GM19467 (cell line): Measurements from ENCODE around the gene TCEA3.

Source experiments
- ATAC-seq: cut with Tn5 transposase; IDR thresholded peaks from one replicate; pipeline ENCODE4 v1.9.1; 2021; ENCODE audit warnings: mild to moderate bottlenecking, moderate library complexity; ENCODE audit not compliant: unreplicated experiment

Gene TCEA3

DNA sequence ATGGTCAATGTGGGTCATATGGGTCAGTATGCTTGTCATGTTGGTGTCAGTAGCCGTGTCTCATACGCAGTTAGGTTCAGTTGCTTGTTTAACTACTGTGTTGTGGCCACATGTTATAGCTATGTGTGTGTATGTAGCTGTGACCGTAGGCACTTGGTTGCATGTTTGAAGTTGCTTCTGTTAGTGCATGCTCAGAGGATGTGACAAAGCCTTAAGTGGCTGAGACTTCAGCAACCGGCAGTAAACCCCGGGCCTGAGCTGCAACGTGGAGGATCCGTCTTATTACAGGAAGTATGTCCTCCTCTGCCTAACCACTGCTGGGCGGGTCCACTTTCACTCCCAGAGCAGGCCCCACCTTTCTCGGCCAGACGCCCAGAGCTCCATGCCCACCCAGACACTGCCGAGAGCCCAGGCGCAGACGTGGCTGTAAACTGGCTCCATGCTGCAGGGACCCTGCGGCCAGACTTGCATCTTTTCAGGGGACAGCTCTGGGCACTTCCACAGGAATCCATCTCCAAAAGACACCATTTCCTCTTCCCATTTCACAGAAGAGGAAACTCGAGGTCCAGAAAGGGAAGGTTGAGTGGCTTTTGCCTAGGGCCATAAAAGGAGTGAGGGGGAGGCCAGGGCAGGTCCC, 2.2 kb downstream of the TCEA3 start:
- no peak for ATAC-seq

DNA sequence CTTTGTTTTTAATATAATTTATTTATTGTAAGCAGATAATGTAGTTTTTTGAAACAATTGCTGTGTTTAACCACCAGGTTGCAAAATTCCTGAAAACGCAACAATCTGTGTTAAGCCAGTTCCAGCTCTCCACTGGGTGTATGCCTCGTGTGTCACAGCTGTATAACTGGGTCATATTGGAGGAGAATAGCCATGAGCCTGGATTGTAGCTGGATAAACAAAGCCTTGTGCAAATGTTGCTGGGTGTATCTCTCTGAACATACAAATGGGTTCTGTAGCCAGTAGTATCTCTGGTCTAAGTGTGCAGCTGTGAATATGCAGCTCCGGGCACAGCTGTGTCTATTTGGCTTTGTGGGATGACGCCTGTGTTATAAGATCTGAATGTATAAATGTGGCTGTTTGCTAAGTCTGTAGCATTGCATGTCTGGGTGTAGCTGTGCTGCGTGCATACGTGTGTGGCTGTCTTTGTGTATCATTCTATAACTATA, 2.8 kb downstream of the TCEA3 start:
- no peak for ATAC-seq

DNA sequence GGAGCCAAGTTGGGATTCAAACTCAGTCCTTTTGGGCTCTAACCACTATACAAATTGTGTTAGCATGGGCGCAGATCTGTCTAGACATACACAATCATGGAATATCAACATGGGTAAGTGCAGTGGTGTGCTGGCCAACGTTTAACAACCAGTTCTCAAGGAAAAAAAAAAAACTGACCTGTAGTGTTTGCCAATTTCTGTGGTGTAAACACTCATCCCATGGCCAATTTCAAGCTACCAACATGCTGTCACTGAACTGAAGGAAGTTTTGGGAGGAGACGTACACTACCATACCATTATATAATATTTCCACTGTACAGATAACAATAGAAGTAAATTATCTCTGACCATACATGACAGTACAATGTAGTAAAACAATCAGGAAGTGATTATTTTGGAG, 3.2 kb downstream of the TCEA3 start:
- no peak for ATAC-seq

DNA sequence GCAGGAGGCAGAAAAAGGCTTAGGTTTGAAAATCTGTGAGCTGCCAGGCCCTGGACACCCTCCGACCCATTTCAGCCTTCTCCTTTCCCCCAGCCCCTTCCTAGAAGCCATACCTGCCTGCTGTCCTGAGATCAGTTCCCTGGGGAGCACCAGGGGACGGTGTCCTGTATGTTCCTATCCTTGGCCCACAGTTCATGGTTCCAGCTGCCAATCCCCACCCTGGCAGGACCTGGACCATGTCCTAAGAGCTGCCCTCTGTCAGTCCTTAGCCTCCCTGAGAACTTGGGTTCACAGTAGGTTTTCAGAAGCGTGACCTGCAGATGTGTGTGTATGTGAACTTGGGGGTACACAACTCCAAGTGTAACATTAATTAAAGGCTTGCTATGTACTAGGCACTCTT, 3.8 kb downstream of the TCEA3 start:
- no peak for ATAC-seq

DNA sequence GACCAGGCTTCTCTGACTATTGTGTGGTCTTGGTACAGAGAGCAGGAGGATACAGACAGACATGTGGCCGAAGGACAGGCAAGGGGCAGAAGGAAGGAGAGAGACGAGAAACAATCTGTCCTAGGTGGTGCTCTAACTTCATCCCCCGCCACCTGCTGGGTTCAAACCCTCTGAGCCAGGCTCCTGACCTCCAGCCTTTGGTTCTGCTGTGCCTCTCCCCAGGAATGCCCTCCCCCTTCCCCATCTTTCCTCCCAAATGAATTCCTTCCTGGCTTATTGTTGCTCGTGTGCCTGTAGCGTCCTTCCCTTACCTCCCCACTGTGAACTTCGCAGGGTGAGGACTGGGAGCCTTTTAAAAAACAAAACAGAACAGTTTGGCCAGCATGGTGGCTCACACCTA, 5.4 kb downstream of the TCEA3 start:
- no peak for ATAC-seq

DNA sequence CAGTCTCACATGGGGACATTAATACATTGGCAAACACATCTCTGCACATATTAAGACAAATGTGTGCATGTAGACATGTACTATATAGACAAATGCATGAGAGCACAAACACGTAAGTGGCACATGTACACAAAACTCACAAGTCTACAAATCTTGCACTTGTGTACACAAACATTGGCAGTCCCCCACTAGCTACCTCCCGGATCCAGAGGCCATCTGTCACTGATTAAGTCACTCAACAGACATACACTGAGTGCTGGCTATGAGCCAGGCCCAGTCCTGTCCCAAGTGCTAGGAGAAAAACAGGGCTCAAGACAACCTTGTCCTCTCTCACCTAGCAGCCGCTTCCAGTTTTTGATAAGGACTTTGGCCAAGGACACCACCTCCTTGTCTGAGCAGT, 7.0 kb downstream of the TCEA3 start:
- ATAC-seq, result no peak

DNA sequence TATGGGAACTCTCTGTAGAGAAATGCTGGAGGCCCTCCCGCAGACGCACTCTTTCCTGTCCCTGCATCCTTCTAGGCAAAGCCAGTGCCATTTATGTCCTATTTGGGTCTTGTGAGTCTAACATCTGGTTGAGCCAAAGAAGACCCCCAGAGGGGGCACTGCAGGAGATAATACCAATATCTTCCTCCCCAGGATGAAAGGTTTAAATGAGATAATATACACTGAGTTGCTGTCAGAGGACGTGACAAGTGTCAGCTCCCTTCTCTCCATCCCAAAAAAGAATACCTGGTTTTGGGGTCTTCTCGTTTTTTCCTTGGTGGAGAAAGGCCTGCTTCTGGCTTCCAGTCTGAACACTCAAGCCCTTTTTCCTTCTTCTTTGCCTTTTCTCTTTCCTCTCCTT, 7.6 kb downstream of the TCEA3 start:
- no peak for ATAC-seq

DNA sequence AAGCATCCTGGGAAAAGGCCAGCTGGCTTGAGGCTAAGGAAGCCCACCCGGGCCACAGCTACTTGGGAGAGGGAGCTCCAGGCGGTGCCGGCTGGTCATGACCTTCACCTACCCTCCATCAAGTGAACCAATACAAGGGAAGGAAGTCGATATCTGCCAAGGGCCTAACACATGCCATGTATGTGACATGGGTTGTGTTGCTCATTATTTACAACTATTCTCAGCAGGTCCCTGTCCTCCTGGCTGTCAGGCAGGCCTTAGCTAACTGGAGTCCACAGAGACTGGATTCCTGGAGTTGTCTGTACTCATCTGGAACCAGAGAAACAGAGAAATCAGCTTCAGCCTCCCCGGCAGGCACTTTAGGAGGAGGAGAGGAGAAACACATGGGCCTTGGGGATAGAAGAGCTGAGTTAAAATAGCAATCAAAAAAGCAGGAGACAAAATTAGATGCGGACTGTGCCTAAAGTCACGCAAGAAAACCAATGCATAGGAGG, 15.7 kb downstream of the TCEA3 start:
- no peak for ATAC-seq

DNA sequence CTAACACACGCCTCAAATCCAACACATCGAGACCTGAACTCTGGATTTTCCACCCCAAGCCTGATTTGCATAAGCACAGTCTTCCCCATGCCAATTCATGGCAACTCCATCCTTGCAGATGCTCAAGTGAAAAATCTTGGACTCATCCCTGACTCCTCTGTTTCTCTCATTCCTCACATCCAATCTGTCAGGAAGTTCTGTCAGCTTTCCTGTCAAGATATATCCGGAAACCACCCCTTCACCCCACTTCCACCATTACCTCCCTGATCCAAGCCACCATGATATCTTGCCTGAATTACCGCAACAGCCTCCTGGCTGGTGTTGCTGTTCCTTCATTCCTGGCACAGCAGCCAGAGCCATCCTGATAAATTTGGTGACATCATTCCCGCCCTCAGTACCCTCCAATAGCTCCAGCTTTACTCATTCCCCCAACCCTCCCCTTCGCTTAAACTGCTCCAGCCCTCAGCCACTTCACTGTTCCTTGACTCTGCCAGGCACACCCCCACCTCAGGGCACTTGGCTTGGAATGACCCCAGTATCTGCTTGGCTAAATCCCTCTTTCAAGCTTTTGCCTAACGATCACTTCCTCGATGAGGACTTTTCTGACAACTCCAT, 17.4 kb downstream of the TCEA3 start:
- no peak for ATAC-seq

DNA sequence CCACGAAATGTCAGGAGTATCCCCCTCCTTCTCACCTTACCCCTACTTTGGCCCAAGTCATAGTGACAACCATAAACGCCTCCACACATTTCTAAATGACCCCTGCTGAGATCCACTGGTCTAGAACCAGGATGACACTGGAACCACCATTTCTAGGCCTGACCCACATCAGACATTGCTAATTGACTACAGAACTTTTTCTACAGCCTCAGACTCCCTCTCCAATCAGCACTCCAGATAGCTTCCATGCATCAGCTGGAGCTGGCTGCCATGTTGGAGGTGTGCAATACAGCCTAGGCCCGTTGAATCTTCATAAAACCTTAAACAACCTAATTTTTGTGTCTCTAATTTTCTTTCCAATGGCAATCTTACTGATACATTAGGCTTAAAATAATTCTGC, 18.6 kb downstream of the TCEA3 start:
- ATAC-seq, result no peak

DNA sequence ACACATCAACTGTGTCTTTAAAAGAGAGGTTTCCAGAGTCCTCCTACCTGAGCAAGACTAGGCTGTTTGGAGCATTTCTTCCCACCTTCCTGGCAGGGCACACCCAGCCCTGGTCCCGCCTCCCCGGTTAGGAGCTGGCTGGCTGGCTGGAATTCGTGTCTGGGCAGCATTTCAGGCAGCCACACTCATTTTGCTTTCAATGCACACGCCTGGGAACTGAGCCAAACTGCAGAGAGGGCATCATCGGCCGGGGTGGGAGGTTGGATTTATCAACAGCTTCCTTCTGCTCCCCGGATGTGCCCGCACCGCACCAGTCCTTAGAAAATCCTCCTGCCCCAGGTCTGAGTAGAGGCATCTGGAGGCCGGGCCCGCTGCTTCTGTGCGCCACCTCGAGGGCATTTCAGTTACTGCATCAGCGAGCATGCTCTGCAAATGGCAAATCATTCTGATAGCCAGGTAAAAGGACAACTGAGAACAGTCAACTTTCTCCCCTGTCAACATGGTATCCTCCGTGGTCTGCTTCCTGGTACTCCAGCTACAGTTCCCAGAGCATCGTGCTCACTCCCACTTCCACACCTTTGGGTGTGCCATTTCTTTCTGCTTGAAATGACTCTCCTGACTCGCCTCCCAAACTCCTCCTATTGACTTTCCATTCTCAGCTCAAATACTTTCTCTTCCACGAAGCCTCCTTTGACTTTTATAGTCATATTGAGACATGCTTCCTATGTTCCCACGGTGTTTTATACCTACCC, 20.6 kb downstream of the TCEA3 start:
- ATAC-seq, result no peak

DNA sequence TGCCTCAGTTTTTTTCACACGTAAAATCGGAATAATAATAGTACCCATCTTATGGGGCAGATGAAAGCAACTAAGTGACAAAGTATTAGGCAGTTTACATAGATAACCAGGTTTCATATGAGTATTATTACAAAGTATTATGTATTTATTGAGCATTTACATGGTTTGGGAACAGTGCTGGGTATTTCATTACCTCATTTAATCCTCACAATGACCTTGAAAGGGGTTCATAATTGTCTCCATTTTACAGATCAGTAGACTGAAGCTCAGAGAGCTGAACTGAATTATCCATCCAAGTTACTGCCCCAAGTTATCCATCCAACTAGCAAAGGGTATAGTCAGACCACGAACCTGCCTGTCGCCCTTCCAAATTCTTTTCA, 21.2 kb downstream of the TCEA3 start:
- no peak for ATAC-seq

DNA sequence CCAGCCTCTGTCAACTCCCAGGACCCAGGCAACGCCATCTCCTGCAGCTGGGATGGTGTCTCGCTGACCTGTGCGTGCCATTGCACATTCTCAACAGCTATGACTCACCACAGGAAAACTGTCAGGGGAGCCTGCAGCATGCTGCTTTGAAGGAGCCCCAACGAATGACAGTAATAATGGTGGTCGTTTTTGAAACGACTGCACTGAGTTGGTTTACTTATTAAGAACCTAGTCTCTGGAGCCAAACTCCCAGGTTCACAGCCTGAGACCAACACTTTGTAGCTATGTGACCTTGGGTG, 21.6 kb downstream of the TCEA3 start:
- ATAC-seq, result no peak

DNA sequence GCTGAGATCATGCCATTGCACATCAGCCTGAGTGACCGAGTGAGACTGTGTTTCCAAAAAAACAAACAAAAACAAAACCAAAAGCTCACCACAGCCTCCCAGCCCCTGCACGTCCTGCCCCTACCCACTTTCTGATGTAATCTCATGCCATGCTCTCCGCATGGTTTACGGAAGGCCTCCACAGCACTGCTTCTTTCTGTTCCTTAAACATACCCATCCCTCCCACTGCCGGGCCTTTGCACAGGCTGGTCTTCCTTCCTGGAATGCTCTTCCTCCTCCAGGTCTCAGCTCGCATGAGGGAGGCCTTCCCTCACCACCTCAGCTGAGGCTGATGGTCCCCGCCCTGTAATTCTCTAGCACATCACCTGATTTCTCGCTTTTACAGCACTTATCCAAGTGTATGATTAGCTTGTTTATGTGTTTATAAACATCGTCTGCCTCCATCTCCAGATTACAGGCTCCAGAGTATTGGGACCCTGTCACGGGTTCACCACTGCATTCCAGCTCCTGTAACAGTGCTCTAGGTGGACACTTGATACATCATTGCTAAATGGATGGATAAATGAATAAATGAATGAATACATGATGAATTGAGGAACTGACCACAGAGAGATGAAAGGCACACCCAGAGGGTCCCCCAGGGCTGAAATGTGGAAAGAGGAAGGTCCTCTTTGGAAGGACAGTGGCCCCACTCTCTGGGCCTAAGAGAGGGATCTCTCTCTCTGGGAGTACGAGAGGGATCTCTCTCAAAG, 22.1 kb downstream of the TCEA3 start:
- ATAC-seq, result no peak

DNA sequence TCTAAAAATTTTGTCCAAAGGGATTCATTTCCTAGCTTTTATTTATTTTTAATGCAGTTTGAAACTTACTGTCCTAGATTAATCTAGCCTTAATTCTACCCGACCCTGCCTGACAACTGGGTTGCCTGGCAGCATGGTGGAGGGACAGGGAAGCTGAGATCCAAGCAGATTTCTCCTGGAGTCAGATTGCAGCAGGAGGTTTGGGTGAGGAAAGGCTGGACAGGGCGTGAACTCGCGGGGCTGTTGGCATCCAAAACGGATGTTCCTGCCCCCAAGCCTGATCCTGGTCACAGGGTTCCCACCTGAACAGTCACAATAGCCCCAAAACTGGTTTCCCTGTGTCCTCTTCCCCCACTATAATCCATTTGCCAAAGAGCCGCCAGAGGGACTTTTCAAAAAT, 23.2 kb downstream of the TCEA3 start:
- ATAC-seq, result no peak

DNA sequence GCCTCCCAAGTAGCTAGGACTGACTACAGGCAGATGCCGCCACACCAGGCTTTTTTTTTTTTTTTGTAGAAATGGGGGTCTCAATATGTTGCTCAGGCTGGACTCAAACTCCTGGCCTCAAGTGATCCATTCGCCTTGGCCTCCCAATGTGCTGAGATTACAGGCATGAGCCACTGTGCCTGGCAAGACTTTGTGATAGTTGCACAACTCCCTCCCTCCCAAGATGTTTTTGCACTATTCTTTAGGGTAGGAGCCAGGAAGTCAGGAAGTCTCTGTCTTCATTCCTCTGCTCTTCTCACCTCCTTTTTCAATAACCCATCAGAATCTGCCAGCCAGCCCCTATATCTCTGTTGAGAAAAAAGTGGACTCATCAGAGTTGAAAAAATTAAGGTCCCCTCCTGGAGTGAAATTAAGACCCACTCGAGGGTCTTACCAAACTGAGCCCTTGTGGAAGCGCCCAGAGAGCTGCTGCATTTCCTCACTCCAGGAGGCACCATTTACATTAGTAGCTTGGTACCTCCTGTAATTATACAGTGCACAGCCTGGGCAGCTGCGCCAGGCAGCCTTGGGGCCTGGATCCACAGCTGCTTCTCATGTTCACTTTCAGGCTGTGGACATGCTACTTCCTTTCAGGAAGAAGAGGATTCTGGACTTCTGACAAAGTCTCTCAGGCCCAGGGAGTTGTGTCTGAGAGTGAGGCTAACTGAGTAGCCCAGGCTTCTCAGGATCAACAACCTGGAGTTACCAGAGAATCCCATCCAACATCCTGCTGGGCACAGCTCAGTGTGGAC, 24.0 kb downstream of the TCEA3 start:
- ATAC-seq, result no peak

DNA sequence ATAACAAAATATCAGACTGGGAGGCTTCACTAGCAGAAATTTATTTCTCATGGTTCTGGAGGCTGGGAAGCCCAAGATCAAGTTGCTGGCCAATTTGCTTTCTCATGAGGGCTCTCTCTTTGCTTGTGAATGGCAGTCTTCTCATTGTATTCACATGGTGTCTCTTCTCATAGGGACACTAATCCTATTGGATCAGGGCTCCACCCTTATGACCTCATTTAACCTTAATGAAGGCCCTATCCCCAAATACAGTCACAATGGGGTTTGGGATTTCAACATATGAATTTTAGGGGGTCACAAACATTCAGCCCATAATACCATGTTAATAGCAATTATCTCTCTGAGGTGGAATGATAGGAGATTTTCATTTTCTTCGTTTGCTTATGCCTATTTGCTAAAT, 25.3 kb downstream of the TCEA3 start:
- ATAC-seq, result no peak

DNA sequence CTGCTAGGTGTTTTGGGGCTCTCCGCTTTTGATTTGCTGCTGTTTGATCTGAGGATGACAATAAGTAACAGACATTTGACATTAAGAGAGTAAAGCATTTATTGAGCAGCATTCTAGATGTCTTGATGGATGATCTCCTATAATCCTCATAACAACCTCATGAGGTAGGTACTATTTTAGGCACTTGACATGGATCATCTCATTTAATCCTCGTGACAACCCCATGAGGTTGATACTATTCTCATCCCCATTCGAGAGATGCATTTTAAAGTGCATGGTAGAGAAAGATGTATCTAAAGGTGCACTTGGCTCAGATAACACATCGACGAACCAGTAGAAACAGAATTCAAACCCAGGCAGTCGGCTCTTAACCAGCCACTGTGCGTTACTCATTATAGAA, 26.6 kb downstream of the TCEA3 start:
- ATAC-seq, result no peak

DNA sequence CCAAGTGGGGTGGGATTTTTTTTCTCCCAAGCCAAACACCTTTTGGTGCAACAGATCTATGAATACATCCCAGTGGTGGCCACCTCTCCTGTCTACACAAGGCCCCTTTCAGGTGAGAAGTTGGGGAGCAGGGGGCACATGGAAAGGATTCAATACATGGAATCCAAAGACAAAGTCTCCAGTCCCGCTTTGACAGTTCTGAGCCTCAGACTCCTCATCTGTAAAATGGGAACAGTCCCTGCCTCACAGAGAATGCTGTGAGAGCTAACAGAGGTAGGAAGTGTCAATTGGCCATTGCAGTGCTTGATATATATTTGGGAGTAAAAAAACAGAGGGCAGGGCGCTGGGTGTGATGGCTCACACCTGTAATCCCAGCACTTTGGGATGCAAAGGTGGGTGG, 28.2 kb downstream of the TCEA3 start:
- ATAC-seq, result no peak

DNA sequence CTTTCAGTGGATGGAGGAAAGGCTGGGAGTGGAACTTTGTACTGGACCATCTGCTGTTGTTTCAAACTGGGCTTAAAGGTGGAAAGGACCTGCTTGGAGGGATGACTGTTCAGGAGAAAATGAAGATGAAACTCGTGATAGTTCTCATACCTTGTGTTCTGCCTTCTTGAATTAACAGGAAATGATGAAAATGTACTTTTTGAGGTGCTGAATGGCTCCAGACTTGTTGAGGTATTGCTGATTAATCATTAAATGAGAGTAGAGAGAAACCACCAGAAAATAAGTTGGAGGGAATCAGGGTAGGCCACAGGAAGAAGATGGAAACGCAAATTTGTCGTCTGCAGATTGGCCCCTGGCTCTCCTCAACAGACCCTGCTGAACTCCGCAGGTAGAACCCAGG, 28.7 kb downstream of the TCEA3 start:
- no peak for ATAC-seq

DNA sequence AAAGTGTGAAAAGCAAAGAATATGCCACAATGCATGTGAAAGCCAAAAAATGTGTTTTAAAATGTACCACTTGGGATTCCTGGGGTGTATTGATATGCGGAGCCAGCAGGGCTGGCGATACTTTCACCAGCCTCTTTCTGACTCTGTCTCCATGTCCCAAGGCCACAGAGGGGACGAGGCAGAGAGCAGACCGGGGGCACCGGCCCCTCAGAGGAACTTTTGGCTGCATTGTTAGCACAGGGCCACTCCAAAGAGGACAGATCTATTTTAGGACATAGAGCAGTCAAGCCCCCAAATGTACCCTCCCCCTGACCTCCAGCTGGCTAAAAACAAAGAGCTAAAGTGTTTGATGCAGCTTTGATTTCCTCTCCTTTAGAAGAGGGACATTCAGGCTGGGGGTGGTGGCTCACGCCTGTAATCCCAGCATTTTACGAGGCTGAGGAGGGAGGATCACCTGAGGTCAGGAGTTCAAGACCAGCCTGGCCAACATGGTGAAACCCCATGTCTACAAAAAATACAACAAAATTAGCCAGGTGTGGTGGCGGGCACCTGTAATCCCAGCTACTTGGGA, 29.3 kb downstream of the TCEA3 start:
- ATAC-seq, result no peak
